NT2/D1 (cell line): ENCODE data around the gene HOXC12.

Experiments used
- SUZ12 ChIP-seq: IDR thresholded peaks from 2 replicates; pipeline ENCODE4 v1.6.1; 2011; ENCODE audit not compliant: insufficient read length, insufficient read depth; ENCODE audit errors: extremely low read depth
- YY1 ChIP-seq: IDR thresholded peaks from 2 replicates; pipeline ENCODE4 v1.6.1; 2011; ENCODE audit not compliant: insufficient read length, insufficient read depth
- ZNF274 ChIP-seq: IDR thresholded peaks from 2 replicates; pipeline ENCODE4 v1.6.1; 2011; ENCODE audit warnings: mild to moderate bottlenecking, low read depth, low read length

DNA sequence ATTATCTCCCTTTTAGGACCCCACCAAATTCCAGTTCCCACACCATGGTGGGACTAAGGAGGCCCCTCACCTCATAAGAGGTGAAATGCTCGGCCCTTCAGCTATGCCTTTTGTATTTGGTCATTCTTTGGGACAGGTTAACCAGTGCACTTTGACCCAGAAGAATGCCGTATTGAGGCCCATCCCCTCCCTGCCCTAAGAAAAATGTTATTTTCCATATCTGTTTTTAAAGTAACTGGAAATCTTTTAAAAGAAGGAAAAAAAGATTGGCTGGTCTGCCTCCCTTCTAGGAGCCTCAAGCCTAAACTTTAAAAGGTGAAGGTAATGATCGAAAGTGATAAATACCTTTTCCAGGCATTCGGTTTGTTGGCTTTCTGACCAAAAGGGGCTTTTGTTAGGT lies 21.8 kb upstream of the HOXC12 start:
- TF ChIP-seq ZNF274 (no peak), SUZ12 (no peak), YY1 (no peak)
